HEK293 (cell line): ENCODE measurements around the gene ANKAR.

Experiments used
- CTCF ChIA-PET: fragments of 350-600 bp; formaldehyde crosslinking; extraction: SDS; loops from one replicate; lab custom pipeline; 2021; ENCODE audit warnings: antibody characterized with exemption; lab: Yijun Ruan, JAX
- POLR2A ChIA-PET: fragments of 300-600 bp; formaldehyde crosslinking; extraction: SDS; loops from one replicate; lab custom pipeline; 2020; ENCODE audit warnings: antibody characterized with exemption, inconsistent platforms; lab: Yijun Ruan, JAX
- H3K27ac ChIP-seq: fragments of 200-500 bp; sonication (Bioruptor generic); 2 replicates; pipeline ENCODE4 v1.5.1; 2014; ENCODE audit warnings: low read depth, low read length, control low read depth, inconsistent platforms; ENCODE audit errors: extremely low read depth
- H3K36me3 ChIP-seq, 2 experiments: fragments of 200-500 bp in 1 of 2; sonication (Bioruptor generic) in 1 of 2; 1 replicate in 1 of 2; 2 replicates in 1 of 2; pipeline ENCODE4 v1.5.1; 2014 to 2017; ENCODE audit warnings: inconsistent platforms in 2 of 2, low read length in 2 of 2; ENCODE audit not compliant: control insufficient read depth in 2 of 2, insufficient read depth in 1 of 2
- H3K4me1 ChIP-seq: fragments of 200-500 bp; sonication (Bioruptor generic); 2 replicates; pipeline ENCODE4 v1.5.1; 2014; ENCODE audit warnings: mild to moderate bottlenecking, low read length, inconsistent platforms; ENCODE audit not compliant: control insufficient read depth, insufficient read depth
- H3K4me3 ChIP-seq: 2 replicates; pipeline ENCODE4 v1.5.1; 2011; ENCODE audit warnings: low read depth, mild to moderate bottlenecking, control low read depth, low read length, moderate library complexity
- H3K9me3 ChIP-seq: fragments of 200-500 bp; sonication (Bioruptor generic); 2 replicates; pipeline ENCODE4 v1.5.1; 2014; ENCODE audit warnings: low read depth, low read length, inconsistent platforms; ENCODE audit not compliant: control insufficient read depth, insufficient read depth
- BCL11A ChIP-seq: fragments of 450-650 bp; formaldehyde crosslinking; IDR thresholded peaks from 2 replicates; pipeline ENCODE4 v1.5.1; 2016; ENCODE audit warnings: low read depth, missing biosample characterization, missing genetic modification characterization
- KLF8 ChIP-seq: fragments of 450-650 bp; formaldehyde crosslinking; IDR thresholded peaks from 2 replicates; pipeline ENCODE4 v1.5.1; 2016; ENCODE audit warnings: missing biosample characterization, missing genetic modification characterization
- ZBTB48 ChIP-seq: fragments of 450-650 bp; formaldehyde crosslinking; IDR thresholded peaks from 2 replicates; pipeline ENCODE4 v1.5.1; 2016; ENCODE audit warnings: missing biosample characterization, missing genetic modification characterization
- ZEB2 ChIP-seq: fragments of 450-650 bp; formaldehyde crosslinking; IDR thresholded peaks from 2 replicates; pipeline ENCODE4 v1.5.1; 2016; ENCODE audit warnings: missing biosample characterization, missing genetic modification characterization
- ZNF10 ChIP-seq: fragments of 450-650 bp; formaldehyde crosslinking; IDR thresholded peaks from 2 replicates; pipeline ENCODE4 v1.5.1; 2017; ENCODE audit warnings: missing biosample characterization, missing genetic modification characterization
- ZNF23 ChIP-seq: fragments of 450-650 bp; formaldehyde crosslinking; IDR thresholded peaks from 2 replicates; pipeline ENCODE4 v1.5.1; 2016; ENCODE audit warnings: missing biosample characterization, missing genetic modification characterization, borderline replicate concordance
- ZNF335 ChIP-seq: fragments of 450-650 bp; formaldehyde crosslinking; conservative IDR thresholded peaks from 2 replicates; pipeline ENCODE4 v1.5.1; 2016; ENCODE audit warnings: missing biosample characterization, missing genetic modification characterization
- ZNF354C ChIP-seq: fragments of 450-650 bp; formaldehyde crosslinking; IDR thresholded peaks from 2 replicates; pipeline ENCODE4 v1.5.1; 2016; ENCODE audit warnings: missing biosample characterization, missing genetic modification characterization, low read depth, borderline replicate concordance
- ZNF510 ChIP-seq: fragments of 450-650 bp; formaldehyde crosslinking; IDR thresholded peaks from 2 replicates; pipeline ENCODE4 v1.5.1; 2018; ENCODE audit warnings: mild to moderate bottlenecking, missing genetic modification characterization, missing biosample characterization; ENCODE audit not compliant: insufficient replicate concordance
- ZNF561 ChIP-seq: fragments of 450-650 bp; IDR thresholded peaks from 2 replicates; pipeline ENCODE4 v1.5.1; 2018; ENCODE audit warnings: missing biosample characterization, missing genetic modification characterization, borderline replicate concordance
- ZNF571 ChIP-seq: fragments of 450-650 bp; formaldehyde crosslinking; IDR thresholded peaks from 2 replicates; pipeline ENCODE4 v1.5.0; 2017; ENCODE audit warnings: missing biosample characterization, missing genetic modification characterization
- ZNF654 ChIP-seq: fragments of 450-650 bp; formaldehyde crosslinking; IDR thresholded peaks from 2 replicates; pipeline ENCODE4 v1.5.1; 2016; ENCODE audit warnings: low read depth, missing biosample characterization, missing genetic modification characterization
- ZNF792 ChIP-seq: fragments of 450-650 bp; formaldehyde crosslinking; IDR thresholded peaks from 2 replicates; pipeline ENCODE4 v1.5.1; 2016; ENCODE audit warnings: missing biosample characterization, missing genetic modification characterization
- TF ChIP-seq, protein P1 (sequence below): fragments of 450-650 bp; formaldehyde crosslinking; IDR thresholded peaks from 2 replicates; pipeline ENCODE4 v1.5.1; 2017; ENCODE audit warnings: missing biosample characterization, missing genetic modification characterization
- TF ChIP-seq, protein P2 (sequence below): fragments of 450-650 bp; formaldehyde crosslinking; IDR thresholded peaks from 2 replicates; pipeline ENCODE4 v1.5.1; 2017; ENCODE audit warnings: missing biosample characterization, missing genetic modification characterization
- TF ChIP-seq, protein P3 (sequence below): fragments of 450-650 bp; formaldehyde crosslinking; IDR thresholded peaks from 2 replicates; pipeline ENCODE4 v1.5.1; 2017; ENCODE audit warnings: missing biosample characterization, mild to moderate bottlenecking, missing genetic modification characterization, moderate library complexity
- TF ChIP-seq, protein P4 (sequence below): fragments of 450-650 bp; formaldehyde crosslinking; IDR thresholded peaks from 2 replicates; pipeline ENCODE4 v1.5.1; 2017; ENCODE audit warnings: missing biosample characterization, missing genetic modification characterization
- TF ChIP-seq, protein P5 (sequence below): fragments of 450-650 bp; formaldehyde crosslinking; IDR thresholded peaks from 2 replicates; pipeline ENCODE4 v1.5.1; 2016; ENCODE audit warnings: missing biosample characterization, missing genetic modification characterization

The ANKAR gene

DNA sequence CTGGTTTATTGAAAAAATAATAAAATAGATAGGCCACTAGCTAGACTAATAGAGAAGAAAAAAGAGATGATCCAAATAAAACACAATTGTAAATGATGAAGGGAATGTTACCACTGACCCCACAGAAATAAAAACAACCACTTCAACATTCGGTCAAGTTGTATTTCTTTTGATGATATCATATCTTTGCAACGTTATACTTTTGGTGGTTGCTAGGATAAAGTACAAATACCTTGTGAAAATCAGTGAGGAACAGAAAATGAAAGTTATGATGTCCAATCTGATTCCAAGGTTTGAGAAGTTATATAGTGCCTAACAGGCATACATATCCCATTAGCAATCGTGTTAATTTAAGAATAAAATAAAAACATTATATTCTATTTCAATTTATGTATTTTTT is 19.8 kb upstream of the ANKAR start:
- ChIA-PET CTCF (interaction anchor here (0.6 kb wide), 1 partner anchor 596 kb away, joined by 3 read pairs; no protein-coding TSS in a partner anchor), POLR2A (no interaction called here)
- no peak overlapping the region for H3K4me3 ChIP-seq

DNA sequence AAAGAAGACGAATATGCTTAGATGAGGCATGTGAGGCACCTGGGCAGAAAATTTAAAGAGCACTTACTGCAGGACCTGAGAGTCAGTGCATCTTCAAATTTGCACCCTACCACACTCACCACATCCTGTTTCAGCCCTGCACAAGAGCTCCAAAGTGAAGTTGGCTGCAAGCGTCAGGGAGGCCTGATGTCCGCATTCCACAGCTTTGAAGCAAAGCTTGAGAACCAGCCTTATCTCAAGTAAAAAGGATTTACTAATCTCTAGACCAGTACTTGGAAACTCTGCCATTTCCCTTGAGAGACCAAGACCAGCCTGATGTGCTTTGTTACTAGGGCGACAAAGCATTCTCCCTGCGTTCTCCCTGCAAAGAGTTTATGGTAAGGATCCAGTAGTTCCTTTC is 16.6 kb upstream of the ANKAR start:
- Histone ChIP-seq H3K9me3 (no peaks in the 10 kb centered on the region), H3K4me1 (peaks cover 20% of the 10 kb centered on the region), H3K27ac (no peak overlapping the region), H3K4me3 (no peak overlapping the region)
- CTCF ChIA-PET, result interaction anchor here (0.5 kb wide), 2 partner anchors 77 to 156 kb away, joined by 3 to 6 read pairs; partner anchors contain the start of gene SLC40A1
- TF ChIP-seq ZNF335 (tag by site-specific recombination) (no peak), ZNF654 (no peak), ZBTB48 (no peak), BCL11A (no peak), ZEB2 (tag by site-specific recombination) (no peak), ZNF23 (tag by site-specific recombination) (no peak)
- TF ChIP-seq, protein P1, sequence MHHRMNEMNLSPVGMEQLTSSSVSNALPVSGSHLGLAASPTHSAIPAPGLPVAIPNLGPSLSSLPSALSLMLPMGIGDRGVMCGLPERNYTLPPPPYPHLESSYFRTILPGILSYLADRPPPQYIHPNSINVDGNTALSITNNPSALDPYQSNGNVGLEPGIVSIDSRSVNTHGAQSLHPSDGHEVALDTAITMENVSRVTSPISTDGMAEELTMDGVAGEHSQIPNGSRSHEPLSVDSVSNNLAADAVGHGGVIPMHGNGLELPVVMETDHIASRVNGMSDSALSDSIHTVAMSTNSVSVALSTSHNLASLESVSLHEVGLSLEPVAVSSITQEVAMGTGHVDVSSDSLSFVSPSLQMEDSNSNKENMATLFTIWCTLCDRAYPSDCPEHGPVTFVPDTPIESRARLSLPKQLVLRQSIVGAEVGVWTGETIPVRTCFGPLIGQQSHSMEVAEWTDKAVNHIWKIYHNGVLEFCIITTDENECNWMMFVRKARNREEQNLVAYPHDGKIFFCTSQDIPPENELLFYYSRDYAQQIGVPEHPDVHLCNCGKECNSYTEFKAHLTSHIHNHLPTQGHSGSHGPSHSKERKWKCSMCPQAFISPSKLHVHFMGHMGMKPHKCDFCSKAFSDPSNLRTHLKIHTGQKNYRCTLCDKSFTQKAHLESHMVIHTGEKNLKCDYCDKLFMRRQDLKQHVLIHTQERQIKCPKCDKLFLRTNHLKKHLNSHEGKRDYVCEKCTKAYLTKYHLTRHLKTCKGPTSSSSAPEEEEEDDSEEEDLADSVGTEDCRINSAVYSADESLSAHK (tag by site-specific recombination), result no peak
- TF ChIP-seq, all 188 proteins: peak for 0
- no peaks in the 10 kb centered on the region; a peak in 1 of 3 replicates for H3K36me3 ChIP-seq
- POLR2A ChIA-PET, result interaction anchor here (1.2 kb wide), 1 partner anchor 77 kb away, joined by 3 read pairs; the partner anchor contains the start of gene SLC40A1

More for the DNA sequence above, 19.8 kb upstream of the ANKAR start:
- H3K4me1 ChIP-seq, result peaks cover 9% of the 10 kb centered on the region
- no peaks in the 10 kb centered on the region for H3K9me3 ChIP-seq
- no peaks in the 10 kb centered on the region for H3K36me3 ChIP-seq
- no peak overlapping the region for H3K27ac ChIP-seq
- TF ChIP-seq ZNF510, result no peak
- TF ChIP-seq, protein P2, sequence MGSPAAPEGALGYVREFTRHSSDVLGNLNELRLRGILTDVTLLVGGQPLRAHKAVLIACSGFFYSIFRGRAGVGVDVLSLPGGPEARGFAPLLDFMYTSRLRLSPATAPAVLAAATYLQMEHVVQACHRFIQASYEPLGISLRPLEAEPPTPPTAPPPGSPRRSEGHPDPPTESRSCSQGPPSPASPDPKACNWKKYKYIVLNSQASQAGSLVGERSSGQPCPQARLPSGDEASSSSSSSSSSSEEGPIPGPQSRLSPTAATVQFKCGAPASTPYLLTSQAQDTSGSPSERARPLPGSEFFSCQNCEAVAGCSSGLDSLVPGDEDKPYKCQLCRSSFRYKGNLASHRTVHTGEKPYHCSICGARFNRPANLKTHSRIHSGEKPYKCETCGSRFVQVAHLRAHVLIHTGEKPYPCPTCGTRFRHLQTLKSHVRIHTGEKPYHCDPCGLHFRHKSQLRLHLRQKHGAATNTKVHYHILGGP (tag by site-specific recombination), result no peak
- TF ChIP-seq, protein P3, sequence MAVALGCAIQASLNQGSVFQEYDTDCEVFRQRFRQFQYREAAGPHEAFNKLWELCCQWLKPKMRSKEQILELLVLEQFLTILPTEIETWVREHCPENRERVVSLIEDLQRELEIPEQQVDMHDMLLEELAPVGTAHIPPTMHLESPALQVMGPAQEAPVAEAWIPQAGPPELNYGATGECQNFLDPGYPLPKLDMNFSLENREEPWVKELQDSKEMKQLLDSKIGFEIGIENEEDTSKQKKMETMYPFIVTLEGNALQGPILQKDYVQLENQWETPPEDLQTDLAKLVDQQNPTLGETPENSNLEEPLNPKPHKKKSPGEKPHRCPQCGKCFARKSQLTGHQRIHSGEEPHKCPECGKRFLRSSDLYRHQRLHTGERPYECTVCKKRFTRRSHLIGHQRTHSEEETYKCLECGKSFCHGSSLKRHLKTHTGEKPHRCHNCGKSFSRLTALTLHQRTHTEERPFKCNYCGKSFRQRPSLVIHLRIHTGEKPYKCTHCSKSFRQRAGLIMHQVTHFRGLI (tag by site-specific recombination), result no peak
- TF ChIP-seq, protein P4, sequence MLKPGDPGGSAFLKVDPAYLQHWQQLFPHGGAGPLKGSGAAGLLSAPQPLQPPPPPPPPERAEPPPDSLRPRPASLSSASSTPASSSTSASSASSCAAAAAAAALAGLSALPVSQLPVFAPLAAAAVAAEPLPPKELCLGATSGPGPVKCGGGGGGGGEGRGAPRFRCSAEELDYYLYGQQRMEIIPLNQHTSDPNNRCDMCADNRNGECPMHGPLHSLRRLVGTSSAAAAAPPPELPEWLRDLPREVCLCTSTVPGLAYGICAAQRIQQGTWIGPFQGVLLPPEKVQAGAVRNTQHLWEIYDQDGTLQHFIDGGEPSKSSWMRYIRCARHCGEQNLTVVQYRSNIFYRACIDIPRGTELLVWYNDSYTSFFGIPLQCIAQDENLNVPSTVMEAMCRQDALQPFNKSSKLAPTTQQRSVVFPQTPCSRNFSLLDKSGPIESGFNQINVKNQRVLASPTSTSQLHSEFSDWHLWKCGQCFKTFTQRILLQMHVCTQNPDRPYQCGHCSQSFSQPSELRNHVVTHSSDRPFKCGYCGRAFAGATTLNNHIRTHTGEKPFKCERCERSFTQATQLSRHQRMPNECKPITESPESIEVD (tag by site-specific recombination), result no peak

DNA sequence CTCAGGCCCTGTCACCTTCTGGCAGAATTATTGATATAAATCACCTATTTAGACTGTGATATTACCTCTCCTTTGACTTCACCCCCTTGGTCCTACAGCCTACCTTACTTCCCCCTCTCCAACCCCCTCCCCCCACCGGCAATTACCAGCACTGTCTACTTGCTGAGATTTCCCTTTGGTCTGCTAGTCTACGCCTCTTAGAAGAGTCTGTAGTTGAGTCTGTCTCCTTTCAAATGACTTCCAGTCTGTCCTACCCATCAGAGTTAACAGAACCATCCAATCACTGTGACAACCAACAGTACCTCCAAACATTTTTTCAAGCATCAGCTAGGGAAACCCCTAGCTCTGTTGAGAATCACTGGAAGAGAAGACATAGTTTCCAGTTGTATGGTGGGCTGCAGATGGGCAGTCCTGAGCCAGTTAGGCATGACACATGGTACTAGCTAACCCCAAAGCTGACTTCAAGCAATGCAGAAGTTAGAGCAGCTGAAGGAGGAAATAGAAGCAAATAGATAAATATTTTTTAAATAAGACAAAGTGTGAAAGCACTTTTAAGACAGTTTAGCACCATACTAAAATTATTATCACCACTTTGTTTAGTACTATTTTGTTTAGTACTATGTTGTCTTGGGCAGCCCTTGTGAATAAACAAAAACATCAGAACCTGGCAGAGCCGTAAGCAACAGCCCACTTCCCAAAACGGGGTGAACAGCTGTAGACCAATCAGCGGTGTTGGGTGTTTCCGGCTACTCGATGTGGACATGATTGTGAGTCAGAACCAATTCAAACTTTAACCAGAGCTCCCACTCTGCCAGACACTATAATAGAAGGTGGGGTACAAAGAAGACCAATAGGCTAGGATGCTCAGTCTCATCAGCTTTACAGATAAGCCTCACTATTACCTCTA is 15.9 kb upstream of the ANKAR start:
- POLR2A ChIA-PET, result interaction anchor here (1.2 kb wide), 1 partner anchor 78 kb away, joined by 3 read pairs; the partner anchor contains the start of gene SLC40A1
- no peak overlapping the region for H3K4me3 ChIP-seq
- CTCF ChIA-PET, result interaction anchor here (0.5 to 2.5 kb wide), 6 partner anchors 8 to 781 kb away, joined by 3 to 10 read pairs (median 4); partner anchors contain the start of gene SLC40A1
- no peaks in the 10 kb centered on the region for H3K9me3 ChIP-seq
- peaks cover 20% of the 10 kb centered on the region for H3K4me1 ChIP-seq
- TF ChIP-seq ZNF792 (tag by site-specific recombination) (no peak), ZNF561 (no peak), ZNF654 (no peak), KLF8 (tag by site-specific recombination) (no peak), ZNF571 (no peak), ZNF10 (tag by site-specific recombination) (no peak), ZNF354C (no peak)
- TF ChIP-seq, protein P5, sequence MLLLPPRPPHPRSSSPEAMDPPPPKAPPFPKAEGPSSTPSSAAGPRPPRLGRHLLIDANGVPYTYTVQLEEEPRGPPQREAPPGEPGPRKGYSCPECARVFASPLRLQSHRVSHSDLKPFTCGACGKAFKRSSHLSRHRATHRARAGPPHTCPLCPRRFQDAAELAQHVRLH (tag by site-specific recombination), result no peak
- TF ChIP-seq, all 188 proteins: peak for 0
- Histone ChIP-seq H3K36me3 (peaks cover 0 to 3% of the 10 kb centered on the region in 2 experiments; a peak in 2 of 3 replicates), H3K27ac (no peak overlapping the region; the same call in 1 of the 2 replicates)
